ENCODE results near the gene SPOCD1. TPM values are rescaled to one million over a fixed set of nuclear protein-coding genes. Genes with fewer than 3 reads are reported as not detected.

Gene SPOCD1
- total RNA-seq, 2 experiments from 2014 or later: 0.21 to 0.30 TPM

GRCh38 chr1:31807273-31808048 is 8.4 kb downstream of the SPOCD1 start:
- Mint-ChIP-seq H3K4me3 (no peak overlapping the region), H3K27ac (no peak overlapping the region), H3K36me3 (ENCODE audit: low read depth) (no peaks in the 10 kb centered on the region), H3K9me3 (no peaks in the 10 kb centered on the region), H3K27me3 (ENCODE audit: low read depth) (no peaks in the 10 kb centered on the region), H3K4me1 (ENCODE audit: low read depth) (peaks cover 6% of the 10 kb centered on the region)
- DNase-seq: no peak
- intact Hi-C loops (cut with micrococcal nuclease): no loop called here
- CTCF ChIA-PET: no interaction called here

DNA sequence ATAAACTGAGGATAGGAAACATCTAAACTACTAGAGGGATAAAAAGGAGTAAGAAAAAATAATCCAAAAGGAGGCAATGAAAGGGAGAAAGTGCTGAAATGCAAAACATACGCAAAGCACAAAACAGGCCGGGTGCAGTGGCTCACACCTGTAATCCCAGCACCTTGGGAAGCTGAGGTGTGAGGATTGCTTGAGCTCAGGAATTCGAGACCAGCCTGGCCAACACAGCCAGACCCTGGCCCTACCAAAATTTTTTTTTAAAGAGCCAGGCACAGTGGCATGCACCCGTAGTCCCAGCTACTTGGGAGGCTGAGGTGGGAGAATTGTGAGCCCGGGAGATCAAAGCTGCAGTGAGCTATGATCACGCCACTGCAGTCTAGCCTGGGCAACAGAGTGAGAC is 10.5 kb downstream of the SPOCD1 start:
- DNase-seq: no peak
- Mint-ChIP-seq H3K9me3 (no peaks in the 10 kb centered on the region), H3K4me3 (no peak overlapping the region), H3K36me3 (ENCODE audit: low read depth) (no peaks in the 10 kb centered on the region), H3K4me1 (ENCODE audit: low read depth) (peaks cover 8% of the 10 kb centered on the region), H3K27ac (no peak overlapping the region), H3K27me3 (ENCODE audit: low read depth) (no peaks in the 10 kb centered on the region)
- intact Hi-C loops (cut with micrococcal nuclease): no loop called here
- CTCF ChIA-PET: interaction anchor here (0.6 to 2.3 kb wide), 5 partner anchors 10 to 196 kb away, joined by 3 to 7 read pairs (median 4); partner anchors contain the start of gene SPOCD1

DNA sequence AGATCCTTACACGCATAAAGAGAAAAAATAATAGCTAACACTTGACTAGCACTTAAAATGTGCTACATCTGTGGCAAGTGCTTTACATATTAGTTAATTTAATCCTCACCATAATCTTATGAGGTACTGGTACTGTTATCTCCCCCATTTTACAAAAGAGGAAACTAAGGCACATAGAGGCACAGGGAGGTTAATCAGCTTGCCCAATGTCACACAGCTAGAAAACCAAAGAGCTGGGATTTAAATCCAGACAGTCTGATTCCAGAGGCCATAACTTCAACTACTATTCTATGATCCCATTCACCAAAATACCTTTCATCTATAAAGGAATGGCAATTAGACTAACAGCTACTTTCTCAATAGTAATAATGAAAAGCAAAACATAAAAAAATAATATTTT is 11.7 kb downstream of the SPOCD1 start:
- Mint-ChIP-seq H3K9me3 (no peaks in the 10 kb centered on the region), H3K36me3 (ENCODE audit: low read depth) (no peaks in the 10 kb centered on the region), H3K4me1 (ENCODE audit: low read depth) (peaks cover 8% of the 10 kb centered on the region), H3K4me3 (no peak overlapping the region), H3K27me3 (ENCODE audit: low read depth) (no peaks in the 10 kb centered on the region), H3K27ac (no peak overlapping the region)
- CTCF ChIA-PET: interaction anchor here (1.2 to 2.3 kb wide), 2 partner anchors 12 to 15 kb away, joined by 4 to 7 read pairs; partner anchors contain the start of gene SPOCD1
- intact Hi-C loops (cut with micrococcal nuclease): no loop called here
- DNase-seq: no peak

GRCh38 chr1:31803610-31804009 is 12.2 kb downstream of the SPOCD1 start:
- no peaks in the 10 kb centered on the region for H3K36me3 Mint-ChIP-seq (ENCODE audit: low read depth)
- no peaks in the 10 kb centered on the region for H3K9me3 Mint-ChIP-seq
- H3K27ac Mint-ChIP-seq: peak overlapping the region; percentile 51
- H3K4me1 Mint-ChIP-seq (ENCODE audit: low read depth): peaks cover 12% of the 10 kb centered on the region
- intact Hi-C loops (cut with micrococcal nuclease): no loop called here
- H3K4me3 Mint-ChIP-seq: no peak overlapping the region
- CTCF ChIA-PET: interaction anchor here (2.3 kb wide), 1 partner anchor 15 kb away, joined by 7 read pairs; no protein-coding TSS in a partner anchor
- no peaks in the 10 kb centered on the region for H3K27me3 Mint-ChIP-seq (ENCODE audit: low read depth)
- no peak for DNase-seq

DNA sequence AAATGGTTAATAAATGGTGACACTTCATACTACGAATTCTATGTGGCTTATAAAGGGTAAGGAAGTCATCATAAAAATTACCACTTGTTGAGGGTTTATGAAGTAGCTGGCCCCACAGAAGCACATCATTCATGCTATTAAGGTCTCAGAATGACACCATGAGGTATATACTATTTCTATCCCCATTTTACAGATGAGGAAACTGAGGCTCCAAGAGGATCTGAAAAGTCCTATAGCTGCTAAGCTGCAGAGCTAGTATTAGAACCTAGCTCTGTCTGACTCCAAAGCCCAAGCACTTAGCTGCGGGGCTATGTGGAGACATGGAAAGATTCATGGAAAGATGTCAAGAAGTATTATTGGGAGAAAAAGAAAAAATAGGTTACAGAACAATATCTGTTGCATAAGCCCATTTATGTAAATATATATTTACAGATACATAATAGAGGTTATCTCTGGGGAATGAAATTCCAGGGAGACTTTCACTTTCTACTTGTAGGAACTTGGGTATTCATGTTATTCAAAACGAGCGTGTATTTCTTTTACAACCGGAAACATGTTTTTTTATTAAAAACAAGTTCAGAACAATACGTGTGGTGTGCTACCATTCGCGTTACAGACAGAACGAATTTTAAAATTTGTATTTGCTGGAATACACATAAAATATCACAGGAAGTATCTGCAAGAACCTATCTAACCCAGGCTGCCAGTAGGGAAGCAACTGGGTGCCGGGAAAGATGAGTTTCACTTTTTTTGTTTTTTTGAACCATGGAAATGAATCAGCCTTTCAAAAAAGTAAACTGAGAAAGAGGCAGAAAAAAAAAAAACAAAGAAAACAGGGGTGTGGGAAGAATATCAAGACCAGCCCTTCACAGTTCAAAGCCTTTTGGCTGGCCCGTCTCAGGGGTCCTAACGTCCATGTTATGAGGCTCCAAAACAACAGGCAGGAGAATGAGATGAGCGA is 13.4 kb downstream of the SPOCD1 start:
- no peak for DNase-seq
- Mint-ChIP-seq H3K4me1 (ENCODE audit: low read depth) (peaks cover 14% of the 10 kb centered on the region), H3K27me3 (ENCODE audit: low read depth) (no peaks in the 10 kb centered on the region), H3K27ac (no peak overlapping the region), H3K9me3 (no peaks in the 10 kb centered on the region), H3K4me3 (peak overlapping the region; percentile 18), H3K36me3 (ENCODE audit: low read depth) (no peaks in the 10 kb centered on the region)
- CTCF ChIA-PET: interaction anchor here (1.0 kb wide), 1 partner anchor 13 kb away, joined by 3 read pairs; no protein-coding TSS in a partner anchor
- intact Hi-C loops (cut with micrococcal nuclease): no loop called here

DNA sequence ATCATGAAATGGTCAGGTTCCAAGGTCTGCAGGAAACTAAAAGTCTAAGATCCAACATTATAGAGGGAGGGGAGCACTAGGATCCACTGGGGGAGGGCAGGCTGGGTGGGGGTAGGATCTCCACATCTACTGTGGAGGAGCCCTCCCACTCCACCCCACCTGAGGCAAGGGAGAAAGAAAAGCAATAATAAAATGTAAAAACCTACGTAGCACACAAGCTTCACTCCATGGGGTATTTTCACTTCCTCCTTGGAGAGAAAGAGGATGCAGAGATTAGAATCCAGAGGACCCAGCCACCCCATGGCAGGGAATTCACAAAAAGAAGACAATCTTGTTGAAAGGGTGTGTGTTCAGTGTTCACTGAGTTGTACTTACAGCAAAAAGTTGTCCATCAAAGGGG is 14.4 kb downstream of the SPOCD1 start:
- DNase-seq: no peak
- CTCF ChIA-PET: interaction anchor here (1.0 kb wide), 1 partner anchor 12 kb away, joined by 3 read pairs; no protein-coding TSS in a partner anchor
- H3K27ac Mint-ChIP-seq: no peak overlapping the region
- no peaks in the 10 kb centered on the region for H3K9me3 Mint-ChIP-seq
- no peaks in the 10 kb centered on the region for H3K27me3 Mint-ChIP-seq (ENCODE audit: low read depth)
- no peaks in the 10 kb centered on the region for H3K36me3 Mint-ChIP-seq (ENCODE audit: low read depth)
- H3K4me1 Mint-ChIP-seq (ENCODE audit: low read depth): peaks cover 14% of the 10 kb centered on the region
- H3K4me3 Mint-ChIP-seq: no peak overlapping the region
- intact Hi-C loops (cut with micrococcal nuclease): no loop called here

GRCh38 chr1:31800674-31800967 is 15.2 kb downstream of the SPOCD1 start:
- Mint-ChIP-seq H3K27ac (no peak overlapping the region), H3K4me1 (ENCODE audit: low read depth) (peaks cover 14% of the 10 kb centered on the region), H3K27me3 (ENCODE audit: low read depth) (no peaks in the 10 kb centered on the region), H3K36me3 (ENCODE audit: low read depth) (no peaks in the 10 kb centered on the region), H3K4me3 (no peak overlapping the region), H3K9me3 (no peaks in the 10 kb centered on the region)
- peak; percentile 2 for DNase-seq
- CTCF ChIA-PET: no interaction called here
- intact Hi-C loops (cut with micrococcal nuclease): no loop called here

GRCh38 chr1:31799895-31800673 is 15.7 kb downstream of the SPOCD1 start:
- DNase-seq: no peak
- Mint-ChIP-seq H3K9me3 (no peaks in the 10 kb centered on the region), H3K4me1 (ENCODE audit: low read depth) (peaks cover 14% of the 10 kb centered on the region), H3K27ac (no peak overlapping the region), H3K4me3 (no peak overlapping the region), H3K27me3 (ENCODE audit: low read depth) (no peaks in the 10 kb centered on the region), H3K36me3 (ENCODE audit: low read depth) (no peaks in the 10 kb centered on the region)
- intact Hi-C loops (cut with micrococcal nuclease): no loop called here
- CTCF ChIA-PET: interaction anchor here (1.6 kb wide), 1 partner anchor 11 kb away, joined by 8 read pairs; no protein-coding TSS in a partner anchor

- Mint-ChIP-seq H3K27me3 (ENCODE audit: low read depth) (no peaks in the 10 kb centered on the region), H3K9me3 (no peaks in the 10 kb centered on the region), H3K4me3 (no peak overlapping the region), H3K27ac (no peak overlapping the region), H3K4me1 (ENCODE audit: low read depth) (peaks cover 14% of the 10 kb centered on the region), H3K36me3 (ENCODE audit: low read depth) (no peaks in the 10 kb centered on the region)
- CTCF ChIA-PET: interaction anchor here (0.8 to 1.6 kb wide), 3 partner anchors 10 to 165 kb away, joined by 3 to 8 read pairs (median 4); no protein-coding TSS in a partner anchor
- intact Hi-C loops (cut with micrococcal nuclease): no loop called here
- peak; percentile 3 for DNase-seq
Measured at GRCh38 chr1:31799196-31799894, 16.5 kb downstream of the SPOCD1 start.

- intact Hi-C loops (cut with micrococcal nuclease): no loop called here
- peaks cover 14% of the 10 kb centered on the region for H3K4me1 Mint-ChIP-seq (ENCODE audit: low read depth)
- no peak overlapping the region for H3K27ac Mint-ChIP-seq
- no peaks in the 10 kb centered on the region for H3K27me3 Mint-ChIP-seq (ENCODE audit: low read depth)
- H3K36me3 Mint-ChIP-seq (ENCODE audit: low read depth): no peaks in the 10 kb centered on the region
- CTCF ChIA-PET: interaction anchor here (0.8 to 1.6 kb wide), 4 partner anchors 9 to 165 kb away, joined by 3 to 8 read pairs (median 6); no protein-coding TSS in a partner anchor
- peak; percentile 56 for DNase-seq
- H3K9me3 Mint-ChIP-seq: no peaks in the 10 kb centered on the region
- H3K4me3 Mint-ChIP-seq: no peak overlapping the region
Measured at GRCh38 chr1:31798433-31799195, 17.2 kb downstream of the SPOCD1 start.

- no peaks in the 10 kb centered on the region for H3K9me3 Mint-ChIP-seq
- DNase-seq: no peak
- H3K27me3 Mint-ChIP-seq (ENCODE audit: low read depth): no peaks in the 10 kb centered on the region
- no peak overlapping the region for H3K4me3 Mint-ChIP-seq
- H3K36me3 Mint-ChIP-seq (ENCODE audit: low read depth): no peaks in the 10 kb centered on the region
- CTCF ChIA-PET: interaction anchor here (0.9 to 1.2 kb wide), 3 partner anchors 9 to 166 kb away, joined by 3 to 7 read pairs (median 4); no protein-coding TSS in a partner anchor
- intact Hi-C loops (cut with micrococcal nuclease): no loop called here
- H3K4me1 Mint-ChIP-seq (ENCODE audit: low read depth): peaks cover 14% of the 10 kb centered on the region
- no peak overlapping the region for H3K27ac Mint-ChIP-seq
Measured at GRCh38 chr1:31798086-31798432, 17.8 kb downstream of the SPOCD1 start.
